HepG2 (cell line): Measurements from ENCODE around the gene BRCA1. TPM values are rescaled to one million over a fixed set of nuclear protein-coding genes. Genes with fewer than 3 reads are reported as not detected.

Experiments
- ATAC-seq: fragments of 200-7000 bp; cut with Tn5 transposase; 3 replicates; pipeline ENCODE4 v1.9.1; 2020; ENCODE audit warnings: mild to moderate bottlenecking, moderate library complexity
- BruUV-seq: library from RNA; stranded (reverse); fragments of 400-500 nt; replicated peaks from 2 replicates; lab custom pipeline; 2021; lab: Mats Ljungman, UMichigan
- CTCF ChIA-PET: fragments of 300-600 bp; formaldehyde crosslinking; extraction: SDS; loops from one replicate; lab custom pipeline; 2021; ENCODE audit warnings: low total read pairs, inconsistent platforms, low intra/inter-chr PET ratio; lab: Yijun Ruan, JAX
- POLR2A ChIA-PET: fragments of 350-600 bp; sonication (Branson Sonifier 250); formaldehyde crosslinking; loops from one replicate; lab custom pipeline; 2020; ENCODE audit warnings: antibody characterized with exemption, inconsistent platforms; lab: Yijun Ruan, JAX
- DNase-seq: peaks from one replicate; pipeline ENCODE4 v3.0.0-alpha.2; 2015; ENCODE audit warnings: low spot score
- FAIRE-seq: peaks from 3 replicates; lab custom pipeline; 2011; peaks lifted over from hg19 to GRCh38; lab: Jason Lieb, UNC
- H2AFZ ChIP-seq: one replicate; pipeline ENCODE4 v1.6.1; 2011; ENCODE audit warnings: low read length, inconsistent platforms
- H3K27ac ChIP-seq: fragments of 300-600 bp; 3 replicates; pipeline ENCODE4 v1.8.0; 2011; ENCODE audit warnings: mixed run types, mild to moderate bottlenecking, mixed read lengths, low read length, inconsistent platforms; ENCODE audit not compliant: insufficient read depth; ENCODE audit errors: extremely low read length
- H3K27me3 ChIP-seq, 2 experiments: fragments of 200-600 bp in 1 of 2; 2 replicates in 1 of 2; 3 replicates in 1 of 2; pipeline versions ENCODE4 v1.6.0 to v1.8.0; 2011; ENCODE audit warnings: low read length in 2 of 2, mild to moderate bottlenecking in 2 of 2, moderate library complexity in 2 of 2, inconsistent platforms in 1 of 2; ENCODE audit not compliant: insufficient read depth in 2 of 2, control insufficient read depth in 1 of 2
- H3K36me3 ChIP-seq, 2 experiments: fragments of 200-600 bp in 1 of 2; replicated peaks in 1 of 2; 2 replicates in 1 of 2; 3 replicates in 1 of 2; pipeline versions ENCODE4 v1.5.1 to v1.8.0; 2011; ENCODE audit warnings: low read length in 2 of 2, inconsistent platforms in 1 of 2; ENCODE audit not compliant: insufficient read depth in 2 of 2, control insufficient read depth in 1 of 2
- H3K4me1 ChIP-seq: 2 replicates; pipeline ENCODE4 v1.5.1; 2012; ENCODE audit warnings: low read length, inconsistent platforms; ENCODE audit not compliant: insufficient read depth
- H3K4me2 ChIP-seq: 2 replicates; pipeline ENCODE4 v1.6.0; 2011; ENCODE audit warnings: low read depth, low read length, inconsistent platforms
- H3K4me3 ChIP-seq, 3 experiments: fragments of 200-600 bp in 1 of 3; sonication (generic), shearing (Covaris generic) in 1 of 3; replicated peaks in 1 of 3; 2 replicates each; pipeline ENCODE4 v1.5.1; 2011 to 2016; ENCODE audit warnings: low read length in 3 of 3, inconsistent platforms in 2 of 3, low read depth in 2 of 3, mild to moderate bottlenecking in 2 of 3, control low read depth in 1 of 3, mixed read lengths in 1 of 3; ENCODE audit not compliant: insufficient read depth in 1 of 3
- H3K79me2 ChIP-seq: one replicate; pipeline ENCODE4 v1.6.1; 2011; ENCODE audit warnings: low read length, inconsistent platforms; ENCODE audit not compliant: insufficient read depth
- H3K9ac ChIP-seq: 2 replicates; pipeline ENCODE4 v1.6.0; 2011; ENCODE audit warnings: mild to moderate bottlenecking, low read depth, low read length, inconsistent platforms; ENCODE audit not compliant: insufficient read depth
- H3K9me3 ChIP-seq: 2 replicates; pipeline ENCODE4 v1.5.1; 2012; ENCODE audit warnings: mild to moderate bottlenecking, low read length
- H4K20me1 ChIP-seq: 2 replicates; pipeline ENCODE4 v1.6.0; 2011; ENCODE audit warnings: inconsistent platforms, mild to moderate bottlenecking, low read length, moderate library complexity; ENCODE audit not compliant: insufficient read depth
- AKNA ChIP-seq: sonication (generic); formaldehyde crosslinking; IDR thresholded peaks from 2 replicates; pipeline ENCODE4 v1.4.0; 2020; ENCODE audit warnings: missing genetic modification reagents, borderline replicate concordance
- CEBPB ChIP-seq: IDR thresholded peaks from 2 replicates; pipeline ENCODE4 v1.6.1; 2011; ENCODE audit warnings: low read depth, low read length, improper control_type of control experiment, borderline replicate concordance
- CREBL2 ChIP-seq: sonication (generic); formaldehyde crosslinking; IDR thresholded peaks from 2 replicates; pipeline ENCODE4 v1.8.1; 2023; ENCODE audit warnings: missing genetic modification reagents, mild to moderate bottlenecking, borderline replicate concordance
- ELF4 ChIP-seq: sonication (generic); formaldehyde crosslinking; IDR thresholded peaks from 2 replicates; pipeline ENCODE4 v1.5.0; 2020; ENCODE audit warnings: missing genetic modification reagents, mild to moderate bottlenecking, moderate library complexity, borderline replicate concordance
- ELK4 ChIP-seq: sonication (generic); formaldehyde crosslinking; IDR thresholded peaks from 2 replicates; pipeline ENCODE4 v1.9.0; 2021; ENCODE audit warnings: missing genetic modification reagents, borderline replicate concordance
- FOXK2 ChIP-seq: fragments of 450-650 bp; IDR thresholded peaks from 2 replicates; pipeline ENCODE4 v1.6.1; 2016
- GTF3A ChIP-seq: sonication (generic); formaldehyde crosslinking; conservative IDR thresholded peaks from 2 replicates; pipeline ENCODE4 v1.4.0; 2020; ENCODE audit warnings: mild to moderate bottlenecking, missing genetic modification reagents
- SAP130 ChIP-seq: IDR thresholded peaks from 2 replicates; pipeline ENCODE4 v1.6.1; 2016; ENCODE audit warnings: low read depth
- TEF ChIP-seq: sonication (generic); formaldehyde crosslinking; IDR thresholded peaks from 2 replicates; pipeline ENCODE4 v1.5.0; 2020; ENCODE audit warnings: missing genetic modification reagents
- TGIF2 ChIP-seq: IDR thresholded peaks from 2 replicates; pipeline ENCODE4 v1.6.1; 2016; ENCODE audit warnings: control low read depth, missing compliant biosample characterization
- THAP9 ChIP-seq: sonication (generic); formaldehyde crosslinking; IDR thresholded peaks from 2 replicates; pipeline ENCODE4; 2020; ENCODE audit warnings: missing genetic modification reagents, mild to moderate bottlenecking, borderline replicate concordance
- XBP1 ChIP-seq: sonication (generic); formaldehyde crosslinking; IDR thresholded peaks from 2 replicates; pipeline ENCODE4 v1.5.0; 2020; ENCODE audit warnings: missing genetic modification reagents
- ZNF644 ChIP-seq: IDR thresholded peaks from 2 replicates; pipeline ENCODE4 v1.6.1; 2016; ENCODE audit warnings: low read depth
- ZSCAN22 ChIP-seq: sonication (generic); formaldehyde crosslinking; IDR thresholded peaks from 2 replicates; pipeline ENCODE4 v1.4.0; 2020; ENCODE audit warnings: mild to moderate bottlenecking, missing genetic modification reagents
- WGBS: methylation state at CpG from one replicate; pipeline ENCODE4 v1.1.6; 2017; ENCODE audit warnings: low lambda C conversion rate; 5-methylcytosine and 5-hydroxymethylcytosine counted together
- in situ Hi-C: cut with HindIII; loops from 2 replicates; pipeline ENCODE4 v1.10.0; 2017; ENCODE audit warnings: low pct_unique_long_range_greater_than_20kb; ENCODE audit not compliant: extremely low pct_ligation_motif_present
- intact Hi-C: fragments of 100-400 bp; cut with micrococcal nuclease; formaldehyde crosslinking; loops from one replicate; pipeline ENCODE4 v1.10.0; 2022; ENCODE audit not compliant: unreplicated experiment
- polyA plus RNA-seq, 8 experiments: library from polyadenylated mRNA; depleted of rRNA in 3 of 8; stranded (reverse) in 7 of 8; unstranded in 1 of 8; fragments of >200 nt; fragmentation: Illumina TruSeq in 4 of 8; extraction: Trizol in 4 of 8; gene quantifications; 2 replicates each; pipeline versions ENCODE4 v1.2.1 to v1.2.3, GENCODE V29; 2011 to 2016; ENCODE audit warnings: low read depth in 4 of 8, missing spikeins in 1 of 8, mixed read lengths in 1 of 8; ENCODE audit not compliant: insufficient read depth in 1 of 8
- total RNA-seq, 5 experiments: library from RNA; depleted of rRNA; stranded (reverse); fragments of >200 nt; fragmentation: Illumina TruSeq; extraction: Trizol; gene quantifications; 2 replicates each; pipeline ENCODE4 v1.2.3, GENCODE V29; 2016; ENCODE audit warnings: low read depth in 1 of 5

The BRCA1 gene
- total and polyA plus RNA-seq, 2 of the 13 experiments (the other 11 are each of a cell fraction or from before 2014, with no cell fraction given): 13.3 to 37.5 TPM

GRCh38 chr17:43134774-43135453, 9.8 kb upstream of the BRCA1 start:
- peak overlapping the region; percentile 79 for H3K27ac ChIP-seq
- DNase-seq (peak; percentile 92), ATAC-seq (peak; percentile 98), FAIRE-seq (peak; percentile 96)
- no peaks in the 10 kb centered on the region for H3K9me3 ChIP-seq
- peaks cover 9 to 28% of the 10 kb centered on the region in 2 experiments; a peak in 4 of 5 replicates for H3K36me3 ChIP-seq
- no peak overlapping the region for H2AFZ ChIP-seq
- ChIA-PET POLR2A (interaction anchor here (0.7 to 2.5 kb wide), 13 partner anchors 8 to 181 kb away, joined by 3 to 15 read pairs (median 5); partner anchors contain the start of genes NBR1, RPL27 and TMEM106A), CTCF (no interaction called here)
- H3K4me2 ChIP-seq: peak overlapping the region; percentile 53
- H3K4me1 ChIP-seq: peaks cover 54% of the 10 kb centered on the region
- H4K20me1 ChIP-seq: peaks cover 3% of the 10 kb centered on the region; the same call in 1 of the 2 replicates
- H3K9ac ChIP-seq: peak overlapping the region; percentile 25; the same call in 1 of the 2 replicates
- in situ Hi-C loops: no loop called here
- intact Hi-C loops: no loop called here
- peaks cover 19% of the 10 kb centered on the region for H3K79me2 ChIP-seq
- peak overlapping the region in 1 of 3 experiments; percentile 18; a peak in 2 of 6 replicates for H3K4me3 ChIP-seq
- BruUV-seq: no TSS peak
- no peaks in the 10 kb centered on the region for H3K27me3 ChIP-seq
- WGBS: 79% methylated on average over 20 of the region's 25 CpGs
- no peak for TF ChIP-seq ELF4 (CRISPR knock-in tag)
- TF ChIP-seq GTF3A: no peak
- TF ChIP-seq SAP130: peak; percentile 73; the same call in 1 of the 2 replicates
- no peak for TF ChIP-seq CREBL2
- 0 out of 2 replicates have a peak, but pooled peaks have one; percentile 38 for TF ChIP-seq THAP9 (CRISPR knock-in tag)
- TF ChIP-seq CEBPB: peak; percentile 51; the same call in 1 of the 2 replicates
- no peak for TF ChIP-seq TGIF2
- no peak for TF ChIP-seq ZNF644 (CRISPR knock-in tag)
- no peak for TF ChIP-seq AKNA (CRISPR knock-in tag)
- no peak for TF ChIP-seq XBP1 (CRISPR knock-in tag)
- no peak for TF ChIP-seq TEF (CRISPR knock-in tag)
- no peak for TF ChIP-seq ELK4 (CRISPR knock-in tag)
- TF ChIP-seq ZSCAN22 (CRISPR knock-in tag): no peak
- no peak for TF ChIP-seq FOXK2
